Hindlimb muscle (tissue), 1 donor: ENCODE results near the gene ANAPC7. TPM values are rescaled to one million over a fixed set of nuclear protein-coding genes. Genes with fewer than 3 reads are reported as not detected.
"Not testable (repeated sequence)": the region's sequence is repeated elsewhere in the genome, so short reads cannot be mapped to it uniquely, and the experiment has no call there.

Source experiments
- DNase-seq: peaks from one replicate; pipeline ENCODE4 v3.0.0-alpha.2; 2013
- polyA plus RNA-seq: library from polyadenylated mRNA; unstranded; fragments of 120-200 nt; gene quantifications from one replicate; pipeline ENCODE4 v1.2.1, GENCODE V29; 2013; ENCODE audit not compliant: insufficient read length

The ANAPC7 gene
- polyA plus RNA-seq, 1 donor, result 62.6 TPM

- DNase-seq, result no peak
Measured at GRCh38 chr12:110373425-110373824, 30.1 kb downstream of the ANAPC7 start.

- peak; percentile 64 for DNase-seq
Measured at GRCh38 chr12:110373025-110373424, 30.5 kb downstream of the ANAPC7 start.

- DNase-seq, result no peak
Measured at GRCh38 chr12:110372056-110372425, 31.5 kb downstream of the ANAPC7 start.

GRCh38 chr12:110371408-110372055 lies 32.0 kb downstream of the ANAPC7 start:
- DNase-seq, result no peak

GRCh38 chr12:110370732-110371231 lies 32.7 kb downstream of the ANAPC7 start:
- no peak for DNase-seq

GRCh38 chr12:110369992-110370391 lies 33.5 kb downstream of the ANAPC7 start:
- no peak for DNase-seq

- DNase-seq, result peak; percentile 46
Measured at GRCh38 chr12:110367181-110367864, 36.2 kb downstream of the ANAPC7 start.

GRCh38 chr12:110366321-110367142 lies 37.0 kb downstream of the ANAPC7 start:
- DNase-seq, result no peak

GRCh38 chr12:110365489-110366320 lies 37.8 kb downstream of the ANAPC7 start:
- DNase-seq, result no peak

GRCh38 chr12:110361216-110361615 lies 42.3 kb downstream of the ANAPC7 start:
- DNase-seq, result no peak

GRCh38 chr12:110358384-110359097 lies 45.0 kb downstream of the ANAPC7 start:
- not testable (repeated sequence) for DNase-seq

GRCh38 chr12:110355073-110355472 lies 48.4 kb downstream of the ANAPC7 start:
- no peak for DNase-seq

GRCh38 chr12:110354172-110354780 lies 49.2 kb downstream of the ANAPC7 start:
- DNase-seq, result no peak

GRCh38 chr12:110353211-110353965 lies 50.1 kb downstream of the ANAPC7 start:
- DNase-seq, result no peak

- DNase-seq, result no peak
Measured at GRCh38 chr12:110352401-110352800, 51.1 kb downstream of the ANAPC7 start.

- DNase-seq, result no peak
Measured at GRCh38 chr12:110351119-110351518, 52.4 kb downstream of the ANAPC7 start.

GRCh38 chr12:110349514-110350151 lies 53.9 kb downstream of the ANAPC7 start:
- DNase-seq, result no peak

GRCh38 chr12:110349096-110349495 lies 54.4 kb downstream of the ANAPC7 start:
- DNase-seq, result no peak

GRCh38 chr12:110348431-110349059 lies 55.0 kb downstream of the ANAPC7 start:
- no peak for DNase-seq
